Activated T-cell treated with anti-CD3 and anti-CD28 coated beads, Interleukin-2, amount 50 U/mL, for 24 hours (primary cell): ENCODE results near the gene BAZ1B.
"Not testable (repeated sequence)": the region's sequence is repeated elsewhere in the genome, so short reads cannot be mapped to it uniquely, and the experiment has no call there.

Experiments
- DNase-seq: peaks from one replicate; pipeline ENCODE4 v3.0.0-alpha.2; 2020
- H3K27ac Mint-ChIP-seq: 2 replicates; pipeline ENCODE4 v1.8.0; 2020; ENCODE audit warnings: mild to moderate bottlenecking, mixed read lengths
- H3K27me3 Mint-ChIP-seq: 2 replicates; pipeline ENCODE4 v1.8.0; 2020; ENCODE audit warnings: mixed read lengths
- H3K36me3 Mint-ChIP-seq: 2 replicates; pipeline ENCODE4 v1.8.0; 2020; ENCODE audit warnings: low read depth, mixed read lengths
- H3K4me1 Mint-ChIP-seq: 2 replicates; pipeline ENCODE4 v1.8.0; 2020; ENCODE audit warnings: low read depth, mixed read lengths
- H3K4me3 Mint-ChIP-seq: 2 replicates; pipeline ENCODE4 v1.8.0; 2020; ENCODE audit warnings: mild to moderate bottlenecking, moderate library complexity, mixed read lengths
- H3K9me3 Mint-ChIP-seq: 2 replicates; pipeline ENCODE4 v1.8.0; 2020; ENCODE audit warnings: mixed read lengths

Gene BAZ1B

DNA sequence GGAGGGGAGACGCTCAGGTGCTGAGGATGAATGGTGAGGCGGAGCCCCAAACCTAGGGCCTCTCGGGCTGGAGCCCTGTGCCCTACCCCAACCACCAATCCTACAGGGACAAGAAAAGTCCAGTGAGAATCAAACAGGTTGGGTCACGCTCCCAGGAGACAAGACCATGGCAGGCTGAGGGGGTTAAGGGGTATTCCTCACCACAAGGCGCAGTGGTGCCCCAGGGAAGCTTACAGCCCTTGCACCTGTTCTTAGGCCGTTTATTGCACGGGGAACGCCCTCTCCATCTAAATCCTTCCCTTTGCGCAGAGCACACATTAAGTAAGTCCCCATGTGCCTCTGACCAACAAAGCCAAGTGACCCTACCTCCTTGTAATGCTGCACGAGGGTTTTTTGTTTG lies 85.0 kb downstream of the BAZ1B start:
- DNase-seq = no peak
- H3K36me3 Mint-ChIP-seq = peaks cover 33% of the 10 kb centered on the region
- no peak overlapping the region for H3K4me3 Mint-ChIP-seq
- H3K27ac Mint-ChIP-seq = peak overlapping the region; percentile 71
- H3K4me1 Mint-ChIP-seq = peaks cover 5% of the 10 kb centered on the region
- peaks cover 12% of the 10 kb centered on the region for H3K27me3 Mint-ChIP-seq
- no peaks in the 10 kb centered on the region for H3K9me3 Mint-ChIP-seq

DNA sequence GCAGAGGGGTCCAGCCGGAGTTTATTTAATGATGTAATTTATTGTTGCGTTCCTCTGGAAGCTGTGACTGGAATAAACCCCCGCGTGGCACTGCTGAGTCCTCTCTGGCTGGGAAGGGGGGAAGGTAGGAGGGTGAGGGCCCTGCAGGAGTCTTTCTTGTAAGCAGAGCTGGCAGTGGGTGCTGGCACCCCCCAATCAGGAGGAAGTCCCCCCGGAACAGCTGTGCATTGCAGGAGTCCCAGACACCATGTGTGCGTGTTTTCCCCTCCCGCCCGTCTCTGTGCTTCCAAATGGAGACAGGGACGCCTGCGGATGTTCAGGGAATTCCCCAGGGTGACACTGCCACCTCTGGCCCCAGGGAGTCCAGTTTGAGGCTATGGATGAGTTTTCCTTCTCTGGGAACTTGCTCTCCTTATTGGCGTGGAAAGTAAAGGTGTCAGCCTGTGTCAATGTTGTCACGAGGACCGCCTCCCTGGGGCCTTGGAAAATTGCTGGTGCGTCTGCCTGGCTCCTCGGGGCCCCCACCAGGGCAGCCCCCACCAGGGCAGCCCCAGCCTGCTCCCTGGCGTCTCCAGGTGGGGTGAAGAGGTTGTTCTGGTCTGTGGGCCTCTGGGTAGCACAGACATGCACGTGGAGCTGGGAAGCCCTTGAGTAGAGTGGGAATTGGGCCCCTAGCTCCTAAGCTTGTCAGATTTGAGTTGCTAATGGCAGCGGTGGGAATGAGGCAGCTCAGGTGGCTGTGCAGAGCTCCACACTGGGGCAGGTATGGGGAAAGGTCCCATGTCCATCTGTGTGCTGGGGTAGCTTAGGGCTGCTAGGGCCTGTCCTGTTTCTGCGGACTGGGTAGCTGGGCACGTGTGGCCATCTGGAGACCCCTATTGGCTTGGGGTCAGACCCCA lies 85.8 kb downstream of the BAZ1B start:
- no peak overlapping the region for H3K4me3 Mint-ChIP-seq
- peaks cover 5% of the 10 kb centered on the region for H3K4me1 Mint-ChIP-seq
- H3K36me3 Mint-ChIP-seq = peaks cover 26% of the 10 kb centered on the region
- H3K27me3 Mint-ChIP-seq = peaks cover 12% of the 10 kb centered on the region
- no peak overlapping the region for H3K27ac Mint-ChIP-seq
- DNase-seq = no peak
- no peaks in the 10 kb centered on the region for H3K9me3 Mint-ChIP-seq

DNA sequence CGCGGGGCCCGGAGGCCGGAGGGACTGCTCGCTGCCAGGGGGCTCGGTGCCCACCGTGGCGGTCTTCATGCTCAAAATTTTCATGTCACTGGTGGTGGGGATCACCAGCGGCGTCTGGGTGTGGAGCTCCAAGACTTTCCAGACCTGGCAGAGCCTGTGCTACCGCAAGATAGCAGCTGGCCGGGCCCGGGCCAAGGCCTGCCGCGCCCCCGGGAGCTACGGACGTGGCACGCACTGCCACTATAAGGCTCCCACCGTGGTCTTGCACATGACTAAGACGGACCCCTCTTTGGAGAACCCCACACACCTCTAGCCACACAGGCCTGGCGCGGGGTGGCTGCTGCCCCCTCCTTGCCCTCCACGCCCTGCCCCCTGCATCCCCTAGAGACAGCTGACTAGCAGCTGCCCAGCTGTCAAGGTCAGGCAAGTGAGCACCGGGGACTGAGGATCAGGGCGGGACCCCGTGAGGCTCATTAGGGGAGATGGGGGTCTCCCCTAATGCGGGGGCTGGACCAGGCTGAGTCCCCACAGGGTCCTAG lies 86.6 kb downstream of the BAZ1B start:
- Mint-ChIP-seq H3K4me3 (no peak overlapping the region), H3K4me1 (peaks cover 5% of the 10 kb centered on the region), H3K27ac (no peak overlapping the region), H3K36me3 (peaks cover 20% of the 10 kb centered on the region), H3K27me3 (peaks cover 12% of the 10 kb centered on the region), H3K9me3 (no peaks in the 10 kb centered on the region)
- DNase-seq = no peak

DNA sequence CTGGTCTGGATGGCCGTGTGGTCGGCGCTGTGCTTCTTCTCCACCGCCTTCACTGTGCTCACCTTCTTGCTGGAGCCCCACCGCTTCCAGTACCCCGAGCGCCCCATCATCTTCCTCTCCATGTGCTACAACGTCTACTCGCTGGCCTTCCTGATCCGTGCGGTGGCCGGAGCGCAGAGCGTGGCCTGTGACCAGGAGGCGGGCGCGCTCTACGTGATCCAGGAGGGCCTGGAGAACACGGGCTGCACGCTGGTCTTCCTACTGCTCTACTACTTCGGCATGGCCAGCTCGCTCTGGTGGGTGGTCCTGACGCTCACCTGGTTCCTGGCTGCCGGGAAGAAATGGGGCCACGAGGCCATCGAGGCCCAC lies 87.4 kb downstream of the BAZ1B start:
- H3K4me3 Mint-ChIP-seq = peak overlapping the region; percentile 47
- peaks cover 11% of the 10 kb centered on the region for H3K36me3 Mint-ChIP-seq
- no peak overlapping the region for H3K27ac Mint-ChIP-seq
- no peak for DNase-seq
- H3K9me3 Mint-ChIP-seq = no peaks in the 10 kb centered on the region
- peaks cover 5% of the 10 kb centered on the region for H3K4me1 Mint-ChIP-seq
- H3K27me3 Mint-ChIP-seq = peaks cover 12% of the 10 kb centered on the region

DNA sequence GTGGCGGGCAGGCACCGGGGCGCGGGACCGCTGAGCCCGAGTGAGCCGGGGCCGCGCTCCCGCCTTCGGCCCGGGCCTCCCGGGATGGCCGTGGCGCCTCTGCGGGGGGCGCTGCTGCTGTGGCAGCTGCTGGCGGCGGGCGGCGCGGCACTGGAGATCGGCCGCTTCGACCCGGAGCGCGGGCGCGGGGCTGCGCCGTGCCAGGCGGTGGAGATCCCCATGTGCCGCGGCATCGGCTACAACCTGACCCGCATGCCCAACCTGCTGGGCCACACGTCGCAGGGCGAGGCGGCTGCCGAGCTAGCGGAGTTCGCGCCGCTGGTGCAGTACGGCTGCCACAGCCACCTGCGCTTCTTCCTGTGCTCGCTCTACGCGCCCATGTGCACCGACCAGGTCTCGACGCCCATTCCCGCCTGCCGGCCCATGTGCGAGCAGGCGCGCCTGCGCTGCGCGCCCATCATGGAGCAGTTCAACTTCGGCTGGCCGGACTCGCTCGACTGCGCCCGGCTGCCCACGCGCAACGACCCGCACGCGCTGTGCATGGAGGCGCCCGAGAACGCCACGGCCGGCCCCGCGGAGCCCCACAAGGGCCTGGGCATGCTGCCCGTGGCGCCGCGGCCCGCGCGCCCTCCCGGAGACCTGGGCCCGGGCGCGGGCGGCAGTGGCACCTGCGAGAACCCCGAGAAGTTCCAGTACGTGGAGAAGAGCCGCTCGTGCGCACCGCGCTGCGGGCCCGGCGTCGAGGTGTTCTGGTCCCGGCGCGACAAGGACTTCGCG lies 88.0 kb downstream of the BAZ1B start:
- Mint-ChIP-seq H3K9me3 (no peaks in the 10 kb centered on the region), H3K27me3 (peaks cover 12% of the 10 kb centered on the region), H3K4me3 (no peak overlapping the region), H3K27ac (no peak overlapping the region), H3K4me1 (peaks cover 5% of the 10 kb centered on the region), H3K36me3 (peaks cover 6% of the 10 kb centered on the region)
- no peak for DNase-seq

DNA sequence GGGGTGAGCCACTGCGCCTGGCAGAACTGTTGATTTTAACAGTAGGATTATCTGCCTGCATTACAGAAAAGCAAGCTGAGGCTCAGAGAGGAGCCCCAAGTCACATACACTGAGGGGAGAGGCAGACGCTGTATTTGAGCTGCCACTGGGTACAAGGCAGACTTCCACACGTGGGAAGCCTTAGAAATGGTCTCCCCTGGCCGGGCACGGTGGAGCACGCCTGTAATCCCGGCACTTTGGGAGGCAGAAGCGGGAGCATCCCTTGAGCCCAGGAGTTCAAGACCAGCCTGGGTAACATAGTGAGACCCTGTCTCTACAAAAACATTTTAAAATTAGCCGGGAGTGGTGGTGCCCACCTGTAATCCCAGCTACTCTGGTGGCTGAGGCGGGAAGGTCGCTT lies 89.4 kb downstream of the BAZ1B start:
- H3K4me1 Mint-ChIP-seq = peaks cover 5% of the 10 kb centered on the region
- peaks cover 12% of the 10 kb centered on the region for H3K27me3 Mint-ChIP-seq
- no peak for DNase-seq
- no peaks in the 10 kb centered on the region for H3K36me3 Mint-ChIP-seq
- H3K9me3 Mint-ChIP-seq = no peaks in the 10 kb centered on the region
- H3K27ac Mint-ChIP-seq = no peak overlapping the region
- H3K4me3 Mint-ChIP-seq = peak overlapping the region; percentile 33

DNA sequence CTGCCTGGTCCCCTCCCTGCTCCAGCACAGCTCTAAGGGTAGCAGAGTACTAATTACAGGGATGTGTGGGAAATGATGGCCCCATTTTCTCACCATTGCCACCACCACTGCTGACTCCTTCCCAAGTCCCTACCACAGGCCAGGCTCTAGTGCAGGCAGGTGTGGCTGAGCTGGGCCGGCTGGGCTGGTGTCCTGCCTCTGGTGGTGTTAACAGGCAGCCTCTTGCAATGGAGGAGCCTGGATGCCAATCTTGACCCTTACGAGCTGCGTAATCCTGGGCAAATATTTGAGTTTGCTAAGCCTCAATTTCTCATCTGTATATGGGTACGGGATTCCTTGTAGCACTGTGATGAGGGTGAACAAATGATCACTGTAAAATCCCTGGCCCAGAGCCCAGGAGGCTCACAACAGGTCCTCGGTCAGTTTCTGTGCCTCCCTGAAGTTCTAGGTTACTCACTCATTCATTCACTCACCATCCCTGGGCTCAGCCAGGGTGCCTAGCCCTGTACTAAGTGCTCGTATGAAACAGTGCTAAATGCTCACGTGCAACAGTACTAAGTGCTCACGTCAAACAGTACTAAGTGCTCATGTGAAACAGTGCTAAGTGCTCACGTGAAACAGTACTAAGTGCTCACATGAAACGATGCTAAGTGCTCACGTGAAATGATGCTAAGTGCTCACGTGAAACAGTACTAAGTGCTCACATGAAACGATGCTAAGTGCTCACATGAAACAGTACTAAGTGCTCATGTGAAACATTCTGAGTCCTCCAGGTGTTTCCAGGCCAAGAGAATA lies 90.9 kb downstream of the BAZ1B start:
- H3K9me3 Mint-ChIP-seq = no peaks in the 10 kb centered on the region
- H3K4me1 Mint-ChIP-seq = peaks cover 5% of the 10 kb centered on the region
- no peak for DNase-seq
- H3K4me3 Mint-ChIP-seq = no peak overlapping the region
- no peaks in the 10 kb centered on the region for H3K36me3 Mint-ChIP-seq
- peaks cover 12% of the 10 kb centered on the region for H3K27me3 Mint-ChIP-seq
- no peak overlapping the region for H3K27ac Mint-ChIP-seq

DNA sequence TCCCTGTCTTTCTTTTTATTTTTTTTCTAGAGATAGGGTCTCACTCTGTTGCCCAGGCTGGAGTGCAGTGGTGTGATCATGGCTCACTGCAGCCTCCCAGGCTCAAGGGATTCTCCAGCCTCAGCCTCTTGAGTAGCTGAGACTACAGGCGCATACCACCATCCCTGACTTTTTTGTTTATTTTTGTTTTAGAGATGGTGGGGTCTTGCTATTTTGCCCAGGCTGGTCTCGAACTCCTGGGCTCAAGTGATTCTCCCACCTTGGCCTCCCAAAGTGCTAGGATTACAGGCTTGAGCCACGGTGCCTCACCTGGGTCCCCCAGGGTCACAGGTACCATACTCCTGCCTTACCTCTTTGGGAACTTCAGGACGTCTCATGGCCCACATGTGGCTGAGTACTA lies 91.6 kb downstream of the BAZ1B start:
- H3K27ac Mint-ChIP-seq = not testable (repeated sequence)

DNA sequence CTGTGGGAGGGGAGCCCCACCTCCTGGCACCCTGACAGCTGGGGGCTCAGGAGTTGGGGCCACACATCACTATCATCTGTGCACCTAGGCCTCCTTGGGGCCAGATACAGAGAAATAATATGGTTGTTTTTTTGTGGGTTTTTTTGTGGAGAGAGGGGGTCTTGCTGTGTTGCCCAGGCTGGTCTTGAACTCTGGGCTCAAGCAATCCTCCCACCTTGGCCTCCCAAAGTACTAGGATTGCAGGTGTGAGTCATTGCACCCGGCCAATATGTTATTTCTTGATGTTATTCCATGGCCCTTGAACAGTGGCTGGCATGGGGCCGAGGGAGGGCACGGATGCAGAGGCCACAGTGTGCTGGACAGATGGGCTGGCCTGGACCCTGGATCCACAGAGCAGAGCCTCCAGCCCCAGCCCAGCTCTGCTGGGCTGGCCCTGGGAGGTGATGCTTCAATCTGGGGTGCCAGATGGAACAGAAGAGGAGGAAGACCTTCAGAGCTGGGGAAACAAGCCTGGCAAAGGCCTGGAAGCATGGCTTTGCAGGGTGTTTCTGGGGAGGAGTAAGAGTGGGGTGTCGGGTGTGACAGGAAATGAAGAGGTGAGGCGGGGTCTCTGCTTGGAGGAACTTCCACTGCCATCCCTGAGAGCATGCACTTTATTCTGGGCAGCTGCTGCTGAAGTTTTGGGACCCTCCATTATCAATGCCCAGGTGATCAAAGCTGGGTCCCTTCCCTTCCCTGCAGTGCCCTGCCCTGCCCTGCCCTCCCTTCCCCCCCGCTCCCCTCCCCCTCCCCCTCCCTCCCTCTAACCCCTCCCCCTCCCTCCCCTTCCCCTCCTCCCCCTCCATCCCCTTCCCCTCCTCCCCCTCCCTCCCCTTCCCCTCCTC lies 92.2 kb downstream of the BAZ1B start:
- no peaks in the 10 kb centered on the region for H3K9me3 Mint-ChIP-seq
- peaks cover 5% of the 10 kb centered on the region for H3K4me1 Mint-ChIP-seq
- H3K4me3 Mint-ChIP-seq = no peak overlapping the region
- DNase-seq = no peak
- H3K27ac Mint-ChIP-seq = no peak overlapping the region
- H3K36me3 Mint-ChIP-seq = no peaks in the 10 kb centered on the region
- H3K27me3 Mint-ChIP-seq = peaks cover 12% of the 10 kb centered on the region

More for the DNA sequence above, 91.6 kb downstream of the BAZ1B start:
- peaks cover 12% of the 10 kb centered on the region for H3K27me3 Mint-ChIP-seq
- not testable (repeated sequence) for H3K9me3 Mint-ChIP-seq, H3K4me3 Mint-ChIP-seq, H3K4me1 Mint-ChIP-seq, DNase-seq, H3K36me3 Mint-ChIP-seq

DNA sequence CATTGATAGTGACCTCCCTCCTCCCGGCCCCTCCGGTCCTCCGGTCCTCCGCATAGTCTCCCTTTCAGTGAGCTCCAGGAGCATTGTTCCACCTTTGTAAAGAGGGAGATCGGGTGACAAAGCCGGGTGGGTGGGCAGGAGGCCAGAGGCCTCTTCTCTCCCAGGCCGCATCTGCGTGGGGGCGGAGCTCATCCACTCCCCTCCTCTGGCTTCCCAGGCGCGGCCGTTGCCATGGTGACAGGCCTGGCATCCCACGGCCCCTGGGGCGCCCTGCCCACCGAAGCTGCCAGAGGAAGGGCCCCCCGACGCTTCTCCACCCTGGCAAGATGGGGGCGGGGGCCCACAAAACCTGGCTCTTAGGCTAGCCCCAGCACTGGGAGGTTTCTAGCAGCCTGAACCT lies 92.9 kb downstream of the BAZ1B start:
- no peaks in the 10 kb centered on the region for H3K9me3 Mint-ChIP-seq
- DNase-seq = no peak
- no peak overlapping the region for H3K4me3 Mint-ChIP-seq
- peaks cover 12% of the 10 kb centered on the region for H3K27me3 Mint-ChIP-seq
- peaks cover 3% of the 10 kb centered on the region for H3K4me1 Mint-ChIP-seq
- H3K36me3 Mint-ChIP-seq = no peaks in the 10 kb centered on the region
- no peak overlapping the region for H3K27ac Mint-ChIP-seq

DNA sequence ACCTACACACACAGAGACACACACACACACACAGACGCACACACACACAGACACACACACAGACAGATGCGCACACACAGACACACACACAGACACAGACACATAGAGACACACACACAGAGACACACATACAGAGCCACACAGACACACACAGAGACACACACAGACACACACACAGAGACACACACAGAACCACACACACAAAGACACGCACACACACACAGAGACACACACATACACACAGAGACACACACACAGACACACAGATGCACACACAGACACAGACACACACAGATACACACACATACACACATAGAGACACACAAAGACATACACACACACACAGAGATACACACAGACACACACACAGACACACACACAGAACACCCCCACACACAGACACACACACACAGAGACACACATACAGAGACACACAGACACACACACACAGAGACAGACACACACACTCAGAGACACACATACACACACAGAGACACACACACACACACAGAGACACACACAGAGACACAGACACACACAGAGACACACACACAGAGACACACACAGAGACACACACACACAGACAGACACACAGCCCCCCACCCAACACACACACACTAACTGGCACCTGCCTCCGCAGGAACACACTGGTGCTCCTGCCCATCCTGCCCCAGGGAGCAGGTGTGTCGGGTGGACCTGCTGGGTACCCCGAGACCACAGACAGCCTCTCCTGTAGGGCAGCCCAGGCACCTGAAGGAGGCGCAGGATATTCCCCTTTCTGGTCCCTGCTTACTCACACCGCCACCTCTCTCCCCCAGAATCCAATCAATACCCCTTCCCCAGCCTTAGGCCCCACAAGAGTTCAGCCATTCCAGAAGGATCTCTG lies 93.9 kb downstream of the BAZ1B start:
- no peaks in the 10 kb centered on the region for H3K9me3 Mint-ChIP-seq
- H3K36me3 Mint-ChIP-seq = no peaks in the 10 kb centered on the region
- H3K4me1 Mint-ChIP-seq = peaks cover 2% of the 10 kb centered on the region
- H3K27me3 Mint-ChIP-seq = peaks cover 15% of the 10 kb centered on the region
- H3K27ac Mint-ChIP-seq = no peak overlapping the region
- H3K4me3 Mint-ChIP-seq = no peak overlapping the region
- no peak for DNase-seq

DNA sequence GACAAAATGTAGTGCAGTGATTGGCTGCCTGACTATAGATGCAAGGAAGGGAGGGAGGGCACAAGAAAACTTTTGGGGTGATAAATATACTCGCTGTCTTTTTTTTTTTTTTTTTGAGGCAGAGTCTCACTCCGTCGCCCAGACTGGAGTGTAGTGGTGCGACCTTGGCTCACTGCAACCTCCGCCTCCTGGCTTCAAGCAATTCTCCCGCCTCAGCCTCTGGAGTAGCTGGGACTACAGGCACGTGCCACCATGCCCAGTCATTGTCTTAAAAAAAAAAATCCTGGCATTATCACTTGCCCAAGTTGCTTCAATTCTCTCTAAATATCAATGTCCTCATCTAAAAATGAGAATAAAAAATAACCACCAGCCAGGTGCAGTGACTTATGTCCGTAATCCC lies 96.1 kb downstream of the BAZ1B start:
- Mint-ChIP-seq H3K4me3 (no peak overlapping the region), H3K9me3 (no peaks in the 10 kb centered on the region)

More for the DNA sequence above, 96.1 kb downstream of the BAZ1B start:
- peaks cover 10% of the 10 kb centered on the region for H3K27me3 Mint-ChIP-seq
- H3K36me3 Mint-ChIP-seq = no peaks in the 10 kb centered on the region
- H3K4me1 Mint-ChIP-seq = no peaks in the 10 kb centered on the region
- no peak overlapping the region for H3K27ac Mint-ChIP-seq
- DNase-seq = no peak
